ENCODE measurements around the gene BCAR3.
"Not testable (repeated sequence)": the region's sequence is repeated elsewhere in the genome, so short reads cannot be mapped to it uniquely, and the experiment has no call there.

Gene BCAR3

GRCh38 chr1:93687542-93687941 lies 5.9 kb upstream of the BCAR3 start:
- no peak for DNase-seq

GRCh38 chr1:93686504-93687250 lies 5.0 kb upstream of the BCAR3 start:
- DNase-seq = no peak

GRCh38 chr1:93685918-93686317 lies 4.3 kb upstream of the BCAR3 start:
- no peak for DNase-seq

- no peak for DNase-seq
Observed at GRCh38 chr1:93683234-93683633, 1.6 kb upstream of the BCAR3 start.

- DNase-seq = no peak
Observed at GRCh38 chr1:93681989-93682412, 364 bp upstream of the BCAR3 start.

GRCh38 chr1:93680420-93681100 lies 1.1 kb downstream of the BCAR3 start:
- DNase-seq = peak; percentile 51

GRCh38 chr1:93680076-93680419 lies 1.6 kb downstream of the BCAR3 start:
- DNase-seq = no peak

- no peak for DNase-seq
Observed at GRCh38 chr1:93679546-93679945, 2.1 kb downstream of the BCAR3 start.

GRCh38 chr1:93678946-93679480 lies 2.6 kb downstream of the BCAR3 start:
- DNase-seq = no peak

- no peak for DNase-seq
Observed at GRCh38 chr1:93678491-93678890, 3.1 kb downstream of the BCAR3 start.

GRCh38 chr1:93677729-93678128 lies 3.9 kb downstream of the BCAR3 start:
- no peak for DNase-seq

- DNase-seq = no peak
Observed at GRCh38 chr1:93676427-93676826, 5.2 kb downstream of the BCAR3 start.

GRCh38 chr1:93675931-93676330 lies 5.7 kb downstream of the BCAR3 start:
- DNase-seq = no peak

- DNase-seq = no peak
Observed at GRCh38 chr1:93675271-93675670, 6.4 kb downstream of the BCAR3 start.

GRCh38 chr1:93674071-93674470 lies 7.6 kb downstream of the BCAR3 start:
- not testable (repeated sequence) for DNase-seq

- DNase-seq = no peak
Observed at GRCh38 chr1:93673163-93673829, 8.3 kb downstream of the BCAR3 start.

- no peak for DNase-seq
Observed at GRCh38 chr1:93672477-93673162, 9.0 kb downstream of the BCAR3 start.

GRCh38 chr1:93672069-93672468 lies 9.6 kb downstream of the BCAR3 start:
- no peak for DNase-seq

- DNase-seq = no peak
Observed at GRCh38 chr1:93671099-93671621, 10.5 kb downstream of the BCAR3 start.

- DNase-seq = no peak
Observed at GRCh38 chr1:93670141-93670540, 11.5 kb downstream of the BCAR3 start.

GRCh38 chr1:93669369-93669768 lies 12.3 kb downstream of the BCAR3 start:
- DNase-seq = no peak

- DNase-seq = no peak
Observed at GRCh38 chr1:93668951-93669350, 12.7 kb downstream of the BCAR3 start.

- DNase-seq = no peak
Observed at GRCh38 chr1:93668121-93668520, 13.5 kb downstream of the BCAR3 start.

Data from stimulated activated CD4-positive, alpha-beta T cell treated with anti-CD3 and anti-CD28 coated beads, Interleukin-4, amount 100 ng/mL, for 1 hour (primary cell).